Measurements from ENCODE around the gene ZCCHC7. TPM values are rescaled to one million over a fixed set of nuclear protein-coding genes. Genes with fewer than 3 reads are reported as not detected.

ZCCHC7 gene
- total RNA-seq, 1 donor from 2014 or later, result 27.8 TPM

DNA sequence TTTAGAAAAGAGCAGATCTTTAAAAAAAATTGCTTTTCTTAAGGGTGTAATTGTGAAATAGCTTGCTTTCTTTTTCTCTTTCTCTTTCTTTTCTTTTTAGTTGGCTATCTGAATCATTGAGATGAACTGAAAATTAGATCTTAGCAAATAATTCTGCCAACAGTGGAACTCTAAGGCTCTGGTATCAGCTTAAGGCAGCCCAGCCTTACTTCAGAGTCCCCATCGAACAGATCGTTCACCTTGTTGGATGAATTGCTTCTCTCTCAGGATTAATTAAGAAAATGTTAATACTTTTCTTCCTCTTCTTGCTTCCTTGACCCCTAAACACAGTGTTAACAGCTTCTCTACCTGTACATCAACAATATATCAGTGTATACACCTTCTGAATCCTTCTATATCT is 92.1 kb downstream of the ZCCHC7 start:
- Mint-ChIP-seq H3K27ac (no peak overlapping the region), H3K4me3 (no peak overlapping the region), H3K9me3 (no peaks in the 10 kb centered on the region), H3K27me3 (ENCODE audit: low read depth) (no peaks in the 10 kb centered on the region), H3K36me3 (peaks cover 9% of the 10 kb centered on the region), H3K4me1 (peaks cover 12% of the 10 kb centered on the region)
- no peak for DNase-seq (ENCODE audit: low spot score in 2 of 2, unreplicated experiment in 2 of 2)
- no peak for TF ChIP-seq CTCF (IDR thresholded peaks at IDR 0.05; ENCODE audit: unreplicated experiment)

DNA sequence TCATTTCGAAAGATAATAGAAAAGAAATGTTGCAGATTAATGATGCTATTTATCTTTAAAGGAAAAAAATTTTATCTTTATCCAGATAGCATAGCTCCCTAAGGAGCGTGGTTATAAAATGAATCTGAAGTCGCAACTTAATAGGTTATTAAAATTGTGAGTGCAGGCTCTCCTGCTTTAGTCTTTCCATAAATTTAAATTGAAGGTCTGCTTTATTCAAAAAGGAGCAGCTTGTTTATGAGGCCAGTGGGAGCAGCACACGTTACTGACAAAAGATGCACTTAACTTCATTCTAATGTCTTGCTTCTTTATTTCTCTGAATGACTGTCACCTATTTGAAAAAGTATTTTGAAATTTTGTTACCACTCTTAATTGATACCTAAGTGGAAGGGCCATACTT is 95.0 kb downstream of the ZCCHC7 start:
- no peak for TF ChIP-seq CTCF (IDR thresholded peaks at IDR 0.05; ENCODE audit: unreplicated experiment)
- H3K4me1 Mint-ChIP-seq, result peaks cover 12% of the 10 kb centered on the region

GRCh38 chr9:37215830-37216229 is 95.5 kb downstream of the ZCCHC7 start:
- no peak overlapping the region for H3K4me3 Mint-ChIP-seq
- no peaks in the 10 kb centered on the region for H3K27me3 Mint-ChIP-seq (ENCODE audit: low read depth)
- TF ChIP-seq CTCF (IDR thresholded peaks at IDR 0.05; ENCODE audit: unreplicated experiment), result no peak
- peaks cover 12% of the 10 kb centered on the region for H3K4me1 Mint-ChIP-seq
- no peak for DNase-seq (ENCODE audit: low spot score in 2 of 2, unreplicated experiment in 2 of 2)
- no peaks in the 10 kb centered on the region for H3K36me3 Mint-ChIP-seq
- H3K27ac Mint-ChIP-seq, result peak overlapping the region; percentile 28
- no peaks in the 10 kb centered on the region for H3K9me3 Mint-ChIP-seq

More for the DNA sequence above, 95.0 kb downstream of the ZCCHC7 start:
- no peaks in the 10 kb centered on the region for H3K27me3 Mint-ChIP-seq (ENCODE audit: low read depth)
- no peaks in the 10 kb centered on the region for H3K9me3 Mint-ChIP-seq
- H3K36me3 Mint-ChIP-seq, result no peaks in the 10 kb centered on the region
- H3K4me3 Mint-ChIP-seq, result no peak overlapping the region
- no peak overlapping the region for H3K27ac Mint-ChIP-seq
- no peak for DNase-seq (ENCODE audit: low spot score in 2 of 2, unreplicated experiment in 2 of 2)

DNA sequence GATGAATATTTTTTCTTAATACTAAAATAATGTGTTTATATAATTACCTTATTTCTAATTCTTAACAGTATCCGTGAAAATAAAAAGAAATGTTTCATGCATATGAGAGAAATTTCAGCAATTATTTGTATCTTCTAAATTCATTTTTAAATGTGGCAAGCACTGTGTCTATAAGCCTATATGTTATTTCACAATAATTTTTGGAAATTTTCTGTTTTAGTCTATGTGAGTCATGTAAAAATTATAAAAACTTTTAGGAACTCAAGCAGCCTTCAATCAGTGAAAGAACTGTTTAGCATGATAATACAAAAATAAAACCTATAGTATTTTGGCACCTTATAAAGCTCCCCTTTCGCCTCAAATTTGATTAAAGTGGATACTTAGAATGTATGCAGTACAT is 96.8 kb downstream of the ZCCHC7 start:
- no peaks in the 10 kb centered on the region for H3K27me3 Mint-ChIP-seq (ENCODE audit: low read depth)
- no peak for TF ChIP-seq CTCF (IDR thresholded peaks at IDR 0.05; ENCODE audit: unreplicated experiment)
- H3K27ac Mint-ChIP-seq, result no peak overlapping the region
- no peaks in the 10 kb centered on the region for H3K9me3 Mint-ChIP-seq
- no peak overlapping the region for H3K4me3 Mint-ChIP-seq
- DNase-seq (ENCODE audit: low spot score in 2 of 2, unreplicated experiment in 2 of 2), result no peak
- H3K4me1 Mint-ChIP-seq, result peaks cover 14% of the 10 kb centered on the region
- no peaks in the 10 kb centered on the region for H3K36me3 Mint-ChIP-seq

DNA sequence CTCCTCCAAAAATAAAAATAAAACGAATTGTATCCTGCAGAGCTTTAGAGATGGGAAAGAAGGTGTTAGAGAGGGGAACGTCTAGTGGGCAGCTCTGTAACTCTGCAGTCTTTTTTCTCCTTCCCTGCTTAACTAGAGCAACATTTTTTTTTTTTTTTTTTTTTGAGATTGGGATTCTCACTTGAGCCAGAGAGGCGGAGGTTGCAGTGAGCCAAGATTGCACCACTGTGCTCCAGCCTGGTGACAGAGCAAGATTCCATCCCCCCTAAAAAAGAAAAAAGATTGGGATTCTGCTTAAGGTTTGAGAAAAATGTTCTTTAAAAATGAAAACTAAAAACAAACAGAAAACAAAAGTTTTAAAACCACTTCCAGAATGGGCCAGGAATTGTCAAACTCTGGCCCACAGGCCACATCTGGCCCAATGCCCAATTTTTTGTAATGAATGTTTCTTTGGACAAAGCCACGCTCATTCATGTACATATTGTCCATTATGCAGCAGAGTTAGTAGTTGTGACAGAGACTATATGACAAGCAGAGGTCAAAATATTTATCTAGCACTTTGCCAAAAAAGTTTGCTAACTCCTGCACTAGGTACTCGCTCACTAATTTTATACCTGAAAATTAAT is 98.5 kb downstream of the ZCCHC7 start:
- Mint-ChIP-seq H3K27me3 (ENCODE audit: low read depth) (no peaks in the 10 kb centered on the region), H3K4me1 (peaks cover 14% of the 10 kb centered on the region), H3K27ac (no peak overlapping the region), H3K9me3 (no peaks in the 10 kb centered on the region), H3K36me3 (no peaks in the 10 kb centered on the region), H3K4me3 (no peak overlapping the region)
- DNase-seq (ENCODE audit: low spot score in 2 of 2, unreplicated experiment in 2 of 2), result no peak
- TF ChIP-seq CTCF (IDR thresholded peaks at IDR 0.05; ENCODE audit: unreplicated experiment), result no peak

DNA sequence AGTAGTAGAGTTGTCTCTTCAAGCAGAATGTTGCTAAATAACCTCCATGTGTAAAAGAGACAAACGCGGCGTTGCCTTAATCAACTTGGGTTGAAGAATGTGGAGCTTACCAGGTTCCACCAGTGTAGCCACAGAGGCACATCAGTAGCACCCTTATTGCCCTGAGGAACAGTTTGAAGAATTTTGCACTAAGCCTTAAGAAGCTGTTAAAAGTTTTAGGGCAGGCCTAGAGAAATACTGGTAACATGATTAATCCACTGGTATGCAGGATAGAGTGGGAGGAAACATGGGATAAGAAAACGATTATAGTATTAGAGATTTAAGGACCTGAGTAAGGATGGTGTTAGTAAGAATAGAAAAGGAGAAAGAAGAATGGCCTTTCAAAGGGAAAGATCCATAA is 100.6 kb downstream of the ZCCHC7 start:
- Mint-ChIP-seq H3K9me3 (no peaks in the 10 kb centered on the region), H3K4me1 (peaks cover 3% of the 10 kb centered on the region), H3K36me3 (no peaks in the 10 kb centered on the region), H3K27me3 (ENCODE audit: low read depth) (no peaks in the 10 kb centered on the region), H3K4me3 (no peak overlapping the region), H3K27ac (no peak overlapping the region)
- TF ChIP-seq CTCF (IDR thresholded peaks at IDR 0.05; ENCODE audit: unreplicated experiment), result no peak
- DNase-seq (ENCODE audit: low spot score in 2 of 2, unreplicated experiment in 2 of 2), result no peak

Data from mesothelial cell of epicardium (in vitro differentiated cells).